Neutrophil (primary cell): ENCODE measurements around the gene CDC42EP1.
A peak's percentile ranks its signal among the peaks of the same experiment; 100 is the strongest.

Experiments
- H3K27ac ChIP-seq: fragments of 200-600 bp; sonication (generic); 2 replicates; pipeline ENCODE4 v1.5.1; 2016; ENCODE audit warnings: mild to moderate bottlenecking, moderate library complexity
- H3K27me3 ChIP-seq: fragments of 200-600 bp; sonication (generic); 2 replicates; pipeline ENCODE4 v1.6.0; 2016; ENCODE audit warnings: mild to moderate bottlenecking
- H3K36me3 ChIP-seq: fragments of 200-600 bp; sonication (generic); 2 replicates; pipeline ENCODE4 v1.5.1; 2017
- H3K4me1 ChIP-seq, 2 experiments: fragments of 200-600 bp in 1 of 2; sonication (generic) in 1 of 2; 1 replicate in 1 of 2; 2 replicates in 1 of 2; pipeline versions ENCODE4 v1.5.1 to v1.6.1; 2013 to 2016; ENCODE audit warnings: low read depth in 1 of 2, low read length in 1 of 2, mild to moderate bottlenecking in 1 of 2, moderate library complexity in 1 of 2; ENCODE audit not compliant: control insufficient read depth in 1 of 2, insufficient read depth in 1 of 2
- H3K4me3 ChIP-seq, 2 experiments: fragments of 200-600 bp in 1 of 2; sonication (generic) in 1 of 2; 1 replicate in 1 of 2; 2 replicates in 1 of 2; pipeline ENCODE4 v1.5.1; 2013 to 2016; ENCODE audit warnings: low read depth in 1 of 2, low read length in 1 of 2, mild to moderate bottlenecking in 1 of 2, moderate library complexity in 1 of 2
- H3K9me3 ChIP-seq: fragments of 200-600 bp; sonication (generic); 2 replicates; pipeline ENCODE4 v1.5.1; 2016
- TF ChIP-seq, protein P1 (sequence below): fragments of 200-600 bp; sonication (generic); IDR thresholded peaks from 2 replicates; pipeline ENCODE4 v1.5.1; 2016; ENCODE audit warnings: antibody characterized with exemption

The CDC42EP1 gene

DNA sequence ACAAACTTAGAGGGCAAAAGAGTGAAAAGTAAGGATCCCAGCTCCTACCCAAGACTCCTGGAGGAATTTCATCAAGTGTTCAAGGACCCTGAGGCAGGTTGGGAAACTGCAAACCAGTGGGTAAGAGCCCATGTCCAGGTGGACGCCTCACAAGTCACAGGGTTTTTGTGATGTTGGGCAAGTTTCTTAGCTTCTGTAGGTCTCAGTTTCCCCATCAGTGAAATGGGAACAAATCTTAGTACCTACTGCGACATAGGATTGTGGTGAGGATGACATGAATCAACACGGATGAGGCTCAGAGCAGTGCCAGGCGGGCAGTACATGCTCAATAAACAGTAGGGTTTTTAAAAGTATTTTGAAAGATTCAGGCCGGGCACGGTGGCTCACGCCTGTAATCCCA, 17.3 kb upstream of the CDC42EP1 start:
- no peaks in the 10 kb centered on the region for H3K9me3 ChIP-seq
- no peak overlapping the region for H3K27ac ChIP-seq
- H3K4me1 ChIP-seq = peaks cover 29 to 30% of the 10 kb centered on the region in 2 experiments
- H3K36me3 ChIP-seq = no peaks in the 10 kb centered on the region
- TF ChIP-seq, protein P1, sequence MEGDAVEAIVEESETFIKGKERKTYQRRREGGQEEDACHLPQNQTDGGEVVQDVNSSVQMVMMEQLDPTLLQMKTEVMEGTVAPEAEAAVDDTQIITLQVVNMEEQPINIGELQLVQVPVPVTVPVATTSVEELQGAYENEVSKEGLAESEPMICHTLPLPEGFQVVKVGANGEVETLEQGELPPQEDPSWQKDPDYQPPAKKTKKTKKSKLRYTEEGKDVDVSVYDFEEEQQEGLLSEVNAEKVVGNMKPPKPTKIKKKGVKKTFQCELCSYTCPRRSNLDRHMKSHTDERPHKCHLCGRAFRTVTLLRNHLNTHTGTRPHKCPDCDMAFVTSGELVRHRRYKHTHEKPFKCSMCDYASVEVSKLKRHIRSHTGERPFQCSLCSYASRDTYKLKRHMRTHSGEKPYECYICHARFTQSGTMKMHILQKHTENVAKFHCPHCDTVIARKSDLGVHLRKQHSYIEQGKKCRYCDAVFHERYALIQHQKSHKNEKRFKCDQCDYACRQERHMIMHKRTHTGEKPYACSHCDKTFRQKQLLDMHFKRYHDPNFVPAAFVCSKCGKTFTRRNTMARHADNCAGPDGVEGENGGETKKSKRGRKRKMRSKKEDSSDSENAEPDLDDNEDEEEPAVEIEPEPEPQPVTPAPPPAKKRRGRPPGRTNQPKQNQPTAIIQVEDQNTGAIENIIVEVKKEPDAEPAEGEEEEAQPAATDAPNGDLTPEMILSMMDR = no peak
- H3K4me3 ChIP-seq = no peak overlapping the region
- peaks cover 65% of the 10 kb centered on the region for H3K27me3 ChIP-seq

DNA sequence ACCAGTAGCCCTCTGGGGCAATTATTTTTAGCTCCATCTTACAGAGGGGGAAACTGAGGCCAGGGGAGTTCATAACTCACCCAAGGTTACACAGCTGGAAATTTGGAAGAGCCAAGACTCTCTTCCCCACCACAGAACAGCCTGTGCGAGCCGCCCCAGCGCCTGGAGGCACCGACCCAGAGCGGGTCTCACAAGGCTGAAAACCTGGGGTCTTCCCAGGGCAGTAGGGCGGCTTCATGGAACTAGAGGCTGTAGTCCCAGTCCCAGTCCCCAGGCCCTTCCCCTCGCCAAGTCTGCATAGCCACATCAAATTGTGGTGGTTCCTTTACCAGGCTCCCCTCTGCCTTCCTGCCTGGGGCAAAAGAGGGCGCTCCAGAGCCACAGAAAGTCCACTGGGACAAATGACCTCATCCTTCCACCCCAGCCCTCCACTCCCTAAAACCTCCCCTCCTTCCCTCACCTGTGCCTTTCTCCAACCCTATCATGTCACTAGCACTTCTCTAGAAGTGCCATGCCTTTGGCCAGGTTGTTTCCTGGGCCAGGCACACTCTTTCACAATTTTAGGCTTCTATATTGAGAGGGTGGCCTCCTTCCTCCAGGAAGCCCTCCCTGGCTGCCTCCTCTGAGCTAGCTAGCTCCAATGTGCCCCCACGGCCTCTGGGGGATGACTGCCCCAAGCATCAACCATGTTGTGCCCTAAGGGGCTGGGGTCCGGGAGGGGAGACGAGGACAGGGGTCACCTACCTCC, 15.2 kb upstream of the CDC42EP1 start:
- H3K4me1 ChIP-seq = peaks cover 15 to 16% of the 10 kb centered on the region in 2 experiments
- no peaks in the 10 kb centered on the region for H3K9me3 ChIP-seq
- H3K4me3 ChIP-seq = no peak overlapping the region
- TF ChIP-seq, protein P1 = peak; percentile 51
- H3K27me3 ChIP-seq = peaks cover 68% of the 10 kb centered on the region
- no peaks in the 10 kb centered on the region for H3K36me3 ChIP-seq
- no peak overlapping the region for H3K27ac ChIP-seq

DNA sequence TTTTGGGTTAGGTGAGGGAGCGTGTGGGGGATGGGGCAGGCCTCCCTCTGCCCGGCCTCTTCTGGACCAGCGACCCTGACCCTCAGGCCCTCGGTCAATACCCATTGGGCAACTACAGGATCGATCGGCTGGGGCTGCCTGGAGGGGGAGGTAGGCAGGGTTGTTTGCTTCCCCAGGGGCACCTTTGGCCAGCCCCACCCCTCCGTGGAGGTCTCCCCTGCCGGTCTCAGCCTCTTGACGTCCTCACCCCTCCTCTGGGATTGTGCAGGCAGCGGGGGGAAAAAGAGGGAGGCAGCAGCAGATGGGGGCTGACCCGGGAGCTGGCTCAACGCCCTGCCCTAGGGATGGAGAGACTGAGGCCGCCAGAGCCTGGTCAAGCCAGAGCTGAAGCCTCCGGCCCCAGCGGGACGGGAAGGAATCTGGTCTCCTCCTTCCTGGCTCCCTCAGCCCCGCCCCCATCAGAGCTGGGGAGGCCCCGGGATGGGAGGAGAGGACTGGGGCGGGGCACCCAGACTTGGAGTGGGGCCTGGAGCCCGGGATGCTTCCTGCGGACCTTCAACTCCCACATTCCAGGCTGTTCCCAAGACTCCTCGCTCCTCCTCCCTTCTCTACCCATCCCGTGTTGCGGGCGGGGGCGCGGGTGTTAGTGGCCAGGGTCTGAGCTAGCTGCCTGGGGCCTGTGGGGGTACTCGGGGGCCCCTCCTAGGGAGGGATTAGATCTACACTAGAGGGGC, 14.4 kb upstream of the CDC42EP1 start:
- peaks cover 15 to 16% of the 10 kb centered on the region in 2 experiments for H3K4me1 ChIP-seq
- no peak overlapping the region for H3K27ac ChIP-seq
- no peaks in the 10 kb centered on the region for H3K9me3 ChIP-seq
- H3K4me3 ChIP-seq = no peak overlapping the region
- no peaks in the 10 kb centered on the region for H3K36me3 ChIP-seq
- peaks cover 68% of the 10 kb centered on the region for H3K27me3 ChIP-seq
- TF ChIP-seq, protein P1 = no peak

DNA sequence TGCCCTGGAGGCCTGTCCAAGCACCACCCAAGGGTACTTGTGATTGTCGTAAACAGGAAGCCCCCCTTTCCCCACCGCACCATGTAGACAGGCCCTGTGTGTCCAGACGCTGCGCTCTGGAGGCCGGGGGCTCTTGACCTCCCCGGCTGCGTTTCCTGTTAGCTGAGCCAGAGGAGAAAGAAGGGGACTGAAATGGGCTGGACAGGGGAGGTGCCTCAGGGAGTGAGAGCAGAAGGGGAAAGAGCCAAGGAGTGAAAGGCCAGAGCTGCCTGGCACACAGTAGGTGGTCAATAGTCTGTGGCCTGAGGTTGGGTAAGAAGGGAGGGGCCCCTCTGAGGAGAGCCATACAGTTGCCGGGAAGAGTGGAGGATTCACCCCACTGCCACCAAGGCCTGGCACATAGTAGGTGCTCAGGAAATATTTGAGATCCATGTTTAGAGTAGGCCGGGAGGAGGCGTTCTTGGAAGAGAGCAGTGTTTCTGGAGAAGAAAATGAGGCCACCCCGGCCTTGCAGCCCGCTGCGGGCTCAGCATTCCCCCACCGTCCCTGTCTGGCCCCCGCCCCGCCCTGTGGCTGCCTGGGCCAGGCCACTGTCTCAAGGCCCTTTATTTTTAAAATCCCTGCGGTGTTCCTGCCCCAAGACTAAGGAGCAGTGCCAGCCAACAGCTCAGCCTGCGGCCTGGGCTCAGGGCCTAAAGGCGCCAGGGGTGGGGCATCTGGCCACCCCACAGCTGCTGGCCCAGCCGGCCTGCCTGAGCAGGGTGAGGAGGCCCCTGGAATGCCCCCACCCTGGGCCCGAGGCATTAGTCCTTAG, 13.6 kb upstream of the CDC42EP1 start:
- TF ChIP-seq, protein P1 = no peak
- Histone ChIP-seq H3K9me3 (no peaks in the 10 kb centered on the region), H3K27me3 (peaks cover 70% of the 10 kb centered on the region), H3K4me1 (peaks cover 15 to 16% of the 10 kb centered on the region in 2 experiments), H3K27ac (no peak overlapping the region), H3K36me3 (no peaks in the 10 kb centered on the region), H3K4me3 (no peak overlapping the region)

DNA sequence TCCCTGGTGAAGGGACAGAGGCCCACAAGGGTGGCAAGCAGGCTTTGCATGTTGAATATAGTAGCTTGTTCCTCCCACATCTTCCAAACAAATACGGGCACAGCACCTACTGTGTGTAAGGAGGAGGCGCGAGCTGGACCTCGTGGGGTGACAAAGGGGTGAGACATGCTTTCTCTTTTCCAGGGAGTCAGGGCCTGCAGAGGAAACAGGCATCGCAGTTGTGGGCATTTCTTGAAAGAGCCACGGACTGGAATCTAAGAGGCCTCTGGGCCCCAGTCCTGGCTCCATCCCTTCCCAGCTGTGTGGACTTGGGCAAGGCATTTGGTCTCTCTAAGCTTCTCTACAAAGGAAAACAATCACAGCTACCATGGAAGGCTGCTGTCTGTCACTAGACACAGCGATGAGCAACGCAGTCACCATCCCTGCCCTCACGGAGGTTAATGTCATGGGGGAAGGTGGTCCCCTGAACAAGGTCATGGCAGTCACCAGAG, 13.0 kb upstream of the CDC42EP1 start:
- Histone ChIP-seq H3K27ac (no peak overlapping the region), H3K27me3 (peaks cover 72% of the 10 kb centered on the region), H3K9me3 (no peaks in the 10 kb centered on the region), H3K4me3 (no peak overlapping the region), H3K36me3 (no peaks in the 10 kb centered on the region), H3K4me1 (peaks cover 15 to 16% of the 10 kb centered on the region in 2 experiments)
- TF ChIP-seq, protein P1 = no peak
